Thyroid gland (tissue), 4 donors: ENCODE measurements around the gene PBX3.

ENCODE experiments used
- POLR2A ChIP-seq, 2 donors: fragments of 450-650 bp; IDR thresholded peaks; one replicate each; pipeline ENCODE4 v1.6.1; 2017; ENCODE audit warnings: antibody characterized with exemption in 2 of 2, mild to moderate bottlenecking in 2 of 2, moderate library complexity in 1 of 2
- TF ChIP-seq, protein P1 (sequence below), 6 experiments: fragments of 200-600 bp in 3 of 6; fragments of 450-650 bp in 3 of 6; sonication (generic) in 3 of 6; IDR thresholded peaks; one replicate each; pipeline ENCODE4 v1.5.1; 2016 to 2019; ENCODE audit warnings: antibody characterized with exemption in 6 of 6, mild to moderate bottlenecking in 2 of 6, inconsistent platforms in 1 of 6, moderate library complexity in 1 of 6

DNA sequence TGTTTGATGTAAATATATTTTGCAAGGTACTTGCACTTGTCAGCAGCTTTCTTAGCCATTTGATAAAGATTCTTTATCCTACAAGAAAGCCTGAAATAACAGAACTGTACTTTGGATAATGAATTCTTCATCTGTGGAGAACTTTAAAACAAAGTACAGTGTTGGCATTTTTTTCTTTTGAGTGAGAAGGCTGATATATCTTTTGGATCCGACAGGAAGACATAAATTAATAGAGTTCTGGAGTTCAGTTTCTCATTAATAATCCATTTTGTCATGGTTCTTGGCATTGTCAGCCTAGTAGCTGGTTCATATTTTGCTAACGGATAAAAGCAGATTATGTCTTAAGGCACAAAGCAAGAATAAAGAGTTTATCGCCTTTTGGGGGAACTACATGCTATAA is 17.0 kb downstream of the PBX3 start:
- no peak for TF ChIP-seq POLR2A (IDR thresholded peaks at IDR 0.05)
- TF ChIP-seq, protein P1, sequence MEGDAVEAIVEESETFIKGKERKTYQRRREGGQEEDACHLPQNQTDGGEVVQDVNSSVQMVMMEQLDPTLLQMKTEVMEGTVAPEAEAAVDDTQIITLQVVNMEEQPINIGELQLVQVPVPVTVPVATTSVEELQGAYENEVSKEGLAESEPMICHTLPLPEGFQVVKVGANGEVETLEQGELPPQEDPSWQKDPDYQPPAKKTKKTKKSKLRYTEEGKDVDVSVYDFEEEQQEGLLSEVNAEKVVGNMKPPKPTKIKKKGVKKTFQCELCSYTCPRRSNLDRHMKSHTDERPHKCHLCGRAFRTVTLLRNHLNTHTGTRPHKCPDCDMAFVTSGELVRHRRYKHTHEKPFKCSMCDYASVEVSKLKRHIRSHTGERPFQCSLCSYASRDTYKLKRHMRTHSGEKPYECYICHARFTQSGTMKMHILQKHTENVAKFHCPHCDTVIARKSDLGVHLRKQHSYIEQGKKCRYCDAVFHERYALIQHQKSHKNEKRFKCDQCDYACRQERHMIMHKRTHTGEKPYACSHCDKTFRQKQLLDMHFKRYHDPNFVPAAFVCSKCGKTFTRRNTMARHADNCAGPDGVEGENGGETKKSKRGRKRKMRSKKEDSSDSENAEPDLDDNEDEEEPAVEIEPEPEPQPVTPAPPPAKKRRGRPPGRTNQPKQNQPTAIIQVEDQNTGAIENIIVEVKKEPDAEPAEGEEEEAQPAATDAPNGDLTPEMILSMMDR (IDR thresholded peaks at IDR 0.05) = no peak
